K562 (cell line): Measurements from ENCODE around the gene ZNF385D.

Experiments used
- JUN ChIP-seq, 2 experiments: sonication (generic) in 1 of 2; formaldehyde crosslinking in 1 of 2; IDR thresholded peaks; 2 replicates each; pipeline versions ENCODE4 v1.6.1 to v1.8.0; 2012 to 2022; ENCODE audit warnings: borderline replicate concordance in 2 of 2, mild to moderate bottlenecking in 2 of 2, improper control_type of control experiment in 1 of 2, low read depth in 1 of 2, low read length in 1 of 2, missing genetic modification reagents in 1 of 2
- KLF16 ChIP-seq: IDR thresholded peaks from 2 replicates; pipeline ENCODE4 v1.6.1; 2016; ENCODE audit warnings: antibody characterized with exemption
- MYC ChIP-seq, 2 experiments: fragments of 250-450 bp in 1 of 2; sonication (Bioruptor Pico) in 1 of 2; IDR thresholded peaks; 2 replicates each; pipeline versions ENCODE4 v1.5.1 to v1.6.1; 2012 to 2021; ENCODE audit warnings: low read depth in 2 of 2, borderline replicate concordance in 1 of 2, improper control_type of control experiment in 1 of 2, low read length in 1 of 2, mild to moderate bottlenecking in 1 of 2, moderate library complexity in 1 of 2

DNA sequence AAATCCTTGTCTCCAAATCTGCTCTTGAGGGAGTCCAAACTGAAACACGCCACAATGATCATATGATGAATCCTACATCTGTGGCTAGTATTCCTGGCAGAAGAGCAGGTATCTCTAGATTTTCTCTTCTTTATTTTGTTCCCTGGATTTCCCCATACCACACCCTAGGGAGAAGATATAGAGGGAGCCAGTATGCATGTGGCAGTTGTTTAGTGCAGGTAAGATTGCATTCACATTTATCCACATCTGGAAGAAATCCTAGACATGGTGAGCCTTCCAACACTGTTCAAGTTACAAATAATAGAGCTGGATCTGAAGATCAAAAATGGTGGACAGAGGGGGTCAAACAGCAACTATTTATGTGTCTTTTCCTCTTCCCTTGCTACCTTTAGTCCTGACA lies 316.7 kb downstream of the ZNF385D start:
- TF ChIP-seq KLF16 (no peak), JUN (IDR thresholded peaks at IDR 0.05; ENCODE audit: borderline replicate concordance, low read depth, low read length) (no peak), JUN (CRISPR knock-in tag; IDR thresholded peaks at IDR 0.05; ENCODE audit: borderline replicate concordance) (no peak), MYC (IDR thresholded peaks at IDR 0.05; ENCODE audit: low read depth, low read length) (no peak), MYC (CRISPR knock-in tag; IDR thresholded peaks at IDR 0.05; ENCODE audit: borderline replicate concordance, low read depth) (no peak)
